ENCODE measurements around the gene CITED1. TPM values are rescaled to one million over a fixed set of nuclear protein-coding genes. Genes with fewer than 3 reads are reported as not detected.

CITED1 gene
- total RNA-seq, 2 experiments from 2014 or later = 0.40 TPM; not detected in 1

Other genes with a start within 250 kb of the CITED1 start
- gene RTL5, start 174.0 kb downstream of the CITED1 start, total RNA-seq = 1 to 10 TPM; 2.4 to 3.0 TPM
- 1 to 10 TPM; 9.3 to 9.5 TPM for gene PIN4, start 124.2 kb downstream of the CITED1 start, total RNA-seq
- 1 to 10 TPM; 7.9 to 8.2 TPM for gene ERCC6L, start 66.9 kb downstream of the CITED1 start, total RNA-seq
- 100 to 1,000 TPM; 895 to 956 TPM for gene RPS4X, start 28.7 kb downstream of the CITED1 start, total RNA-seq

All from activated naive CD8-positive, alpha-beta T cell treated with anti-CD3 and anti-CD28 coated beads, Interleukin-2, amount 10 ng/mL, durations not matched to agents 7 days and 5 days (primary cell).